HAP-1 (cell line): Measurements from ENCODE around the gene IWS1.

Experiments used
- DNase-seq, 2 experiments: peaks; one replicate each; pipeline ENCODE4 v3.0.0-alpha.2; 2016 to 2020; ENCODE audit warnings: low spot score in 2 of 2
- H3K27me3 ChIP-seq: fragments of 250-450 bp; sonication (Bioruptor Pico); 2 replicates; pipeline ENCODE4 v1.5.1; 2020; ENCODE audit warnings: low read depth, mild to moderate bottlenecking, moderate library complexity
- H3K36me3 ChIP-seq: fragments of 250-450 bp; sonication (Bioruptor Pico); replicated peaks from 2 replicates; pipeline ENCODE4 v1.5.1; 2020; ENCODE audit warnings: mild to moderate bottlenecking
- H3K4me1 ChIP-seq: fragments of 250-450 bp; sonication (Bioruptor Pico); 2 replicates; pipeline ENCODE4 v1.5.1; 2020; ENCODE audit warnings: mild to moderate bottlenecking
- H3K4me3 ChIP-seq: fragments of 250-450 bp; sonication (Bioruptor Pico); 2 replicates; pipeline ENCODE4 v1.5.1; 2020; ENCODE audit warnings: mild to moderate bottlenecking, moderate library complexity
- H3K9me3 ChIP-seq: fragments of 250-450 bp; sonication (Bioruptor Pico); 2 replicates; pipeline ENCODE4 v1.5.1; 2020; ENCODE audit warnings: mild to moderate bottlenecking, moderate library complexity
- in situ Hi-C: fragments of 300-500 bp; cut with MboI; formaldehyde crosslinking; loops from 3 replicates; pipeline ENCODE4 v1.14.3; 2020; ENCODE audit warnings: low sequenced_read_pairs, inconsistent platforms, mixed read lengths

Gene IWS1

DNA sequence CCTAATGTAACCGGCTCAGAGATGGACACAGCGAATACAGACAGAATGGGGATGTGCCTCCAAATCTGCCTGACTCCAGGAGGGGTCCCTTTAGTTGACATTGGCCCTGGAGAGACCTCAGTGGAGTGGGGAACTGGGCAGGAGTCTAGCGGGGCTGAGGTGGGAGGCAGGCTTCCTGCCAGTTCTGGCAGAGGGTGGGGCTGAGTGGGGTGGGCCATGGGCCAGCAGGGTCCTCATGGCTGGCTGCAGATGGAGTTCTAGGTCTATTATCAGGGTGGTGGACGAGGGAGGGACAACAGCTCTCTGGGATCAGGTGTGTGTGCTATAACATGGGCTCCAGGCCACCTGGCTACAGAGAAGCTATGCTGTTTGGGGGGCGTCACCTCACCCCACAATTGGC is 86.9 kb downstream of the IWS1 start:
- Histone ChIP-seq H3K9me3 (peaks cover 7% of the 10 kb centered on the region; the same call in 1 of the 2 replicates), H3K4me3 (no peak overlapping the region), H3K27me3 (no peaks in the 10 kb centered on the region), H3K4me1 (no peaks in the 10 kb centered on the region), H3K36me3 (no peaks in the 10 kb centered on the region)
- in situ Hi-C loops: no loop called here
- DNase-seq: no peak

DNA sequence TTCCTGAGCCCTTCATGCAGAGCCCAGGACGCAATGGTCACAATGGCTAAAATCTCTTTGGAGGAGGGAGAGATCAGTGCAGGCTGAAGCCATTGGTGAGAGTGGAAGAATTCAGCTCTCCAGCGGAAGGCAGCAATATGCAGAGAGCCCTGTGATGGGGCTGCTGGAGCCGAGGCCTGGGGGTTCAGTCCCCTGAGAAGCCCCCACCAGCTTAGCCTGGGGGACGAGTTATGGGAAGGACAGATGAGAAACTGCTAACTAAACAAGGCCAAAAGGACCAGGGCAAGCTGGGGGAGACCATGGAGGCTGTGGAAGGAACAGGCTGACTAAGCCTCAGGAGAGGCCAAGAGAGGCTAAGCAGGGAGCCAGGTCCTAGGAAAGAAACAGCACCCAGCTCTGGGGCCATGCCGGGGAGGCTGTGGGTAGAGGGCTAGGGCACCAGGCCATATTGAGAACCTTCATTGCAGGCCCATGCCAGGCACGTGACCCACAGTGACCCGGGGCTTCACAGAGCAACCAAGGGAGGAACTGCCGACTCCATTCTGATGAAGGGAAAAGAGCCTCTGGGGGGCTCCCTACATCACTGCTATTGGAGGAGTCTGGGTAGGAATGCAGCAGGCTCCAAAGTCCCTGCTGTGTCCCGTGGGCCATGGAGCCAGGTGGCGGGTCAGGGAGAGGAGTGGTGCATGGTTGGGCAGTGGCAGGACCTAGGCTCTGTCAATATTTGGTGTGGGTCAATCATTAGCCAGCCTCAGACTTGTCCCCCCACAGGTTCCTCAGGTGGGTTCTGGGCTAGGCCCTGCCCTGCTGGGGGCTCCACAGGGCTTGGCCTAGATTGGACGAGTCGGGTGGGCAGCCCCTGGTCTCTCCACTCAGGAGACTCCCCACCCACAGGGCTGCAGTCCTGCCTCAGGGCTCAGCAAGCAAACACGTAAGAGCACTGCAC is 88.2 kb downstream of the IWS1 start:
- Histone ChIP-seq H3K4me1 (no peaks in the 10 kb centered on the region), H3K36me3 (no peaks in the 10 kb centered on the region), H3K4me3 (no peak overlapping the region), H3K27me3 (no peaks in the 10 kb centered on the region), H3K9me3 (peaks cover 4% of the 10 kb centered on the region; the same call in 1 of the 2 replicates)
- DNase-seq: no peak
- in situ Hi-C loops: no loop called here

DNA sequence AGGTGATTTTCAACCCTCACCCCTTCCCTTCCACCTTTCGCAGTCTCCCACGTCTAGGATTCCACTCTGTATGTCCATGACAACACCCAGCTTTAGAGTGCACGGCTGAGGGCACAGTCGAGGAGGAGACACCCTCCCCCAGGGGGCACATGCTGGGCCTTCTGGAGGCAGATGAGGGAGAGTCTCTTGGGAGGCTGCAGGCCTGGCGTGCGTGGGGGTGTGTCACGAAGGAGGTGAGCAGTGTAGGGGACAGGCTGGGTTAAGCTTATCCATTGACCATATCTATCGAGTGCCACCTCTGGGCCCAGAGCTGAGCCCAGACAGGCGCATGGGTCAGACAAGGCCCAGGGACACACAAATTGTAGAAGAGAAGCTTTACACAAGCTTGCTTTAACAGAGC is 89.2 kb downstream of the IWS1 start:
- Histone ChIP-seq H3K9me3 (peaks cover 4% of the 10 kb centered on the region; the same call in 1 of the 2 replicates), H3K4me3 (no peak overlapping the region), H3K36me3 (no peaks in the 10 kb centered on the region), H3K27me3 (no peaks in the 10 kb centered on the region), H3K4me1 (no peaks in the 10 kb centered on the region)
- DNase-seq: no peak
- in situ Hi-C loops: no loop called here

DNA sequence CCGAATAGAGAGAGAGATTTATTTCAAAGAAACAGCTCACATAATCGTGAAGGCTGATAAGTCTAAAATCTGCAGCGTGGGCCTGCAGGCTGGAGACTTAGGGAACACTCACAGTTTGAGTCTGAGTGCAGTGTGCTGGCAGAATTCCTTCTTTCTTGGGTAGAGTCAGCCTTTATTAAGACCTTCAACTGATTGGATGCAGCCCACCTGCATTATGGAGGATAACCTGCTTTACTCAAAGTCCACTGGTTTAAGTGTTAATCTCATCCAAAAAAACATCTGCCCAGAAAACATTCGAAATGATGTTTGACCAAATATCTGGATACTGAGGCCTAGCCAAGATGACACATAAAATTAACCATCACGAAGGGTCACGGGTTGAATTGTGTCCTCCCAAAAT is 91.8 kb downstream of the IWS1 start:
- no peaks in the 10 kb centered on the region for H3K27me3 ChIP-seq
- DNase-seq: no peak
- H3K36me3 ChIP-seq: no peaks in the 10 kb centered on the region
- no peaks in the 10 kb centered on the region for H3K9me3 ChIP-seq
- H3K4me1 ChIP-seq: no peaks in the 10 kb centered on the region
- H3K4me3 ChIP-seq: no peak overlapping the region
- in situ Hi-C loops: no loop called here

DNA sequence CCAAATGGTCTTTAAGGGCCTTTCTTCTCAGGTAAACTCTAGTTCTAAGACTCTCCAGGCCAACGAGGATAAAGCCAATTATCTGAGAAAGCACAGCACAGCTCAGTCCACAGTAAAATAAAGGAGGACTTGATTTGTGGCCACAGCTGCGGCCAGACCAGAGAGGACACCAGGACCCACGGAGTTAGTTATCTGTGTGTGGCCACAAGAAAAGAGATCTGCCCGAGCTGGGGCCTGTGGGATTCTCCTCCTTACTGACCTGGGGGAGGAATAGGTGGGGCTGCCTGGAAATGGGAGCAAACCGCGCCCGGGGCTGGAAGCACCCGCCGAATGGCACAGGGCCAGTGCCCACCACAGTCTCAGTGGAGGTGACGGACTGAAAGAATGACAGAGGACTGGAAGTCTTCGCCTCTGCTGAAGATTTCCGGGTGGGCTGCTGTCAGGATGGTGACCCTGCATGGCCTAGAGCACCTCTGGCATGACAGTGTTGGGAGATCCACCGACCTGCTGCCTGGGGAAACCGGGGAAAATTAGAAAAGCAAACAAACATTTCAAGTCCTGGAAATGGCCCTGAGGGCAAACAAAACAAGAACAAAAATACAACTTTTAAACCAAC is 94.8 kb downstream of the IWS1 start:
- Histone ChIP-seq H3K9me3 (no peaks in the 10 kb centered on the region), H3K36me3 (no peaks in the 10 kb centered on the region), H3K27me3 (no peaks in the 10 kb centered on the region), H3K4me3 (no peak overlapping the region), H3K4me1 (no peaks in the 10 kb centered on the region)
- DNase-seq: no peak
- in situ Hi-C loops: no loop called here
